Suprapubic skin (tissue), 4 donors: ENCODE data around the gene HAL.

Source experiments
- CTCF ChIP-seq, 2 donors: fragments of 200-600 bp in 1 of 2; fragments of 450-650 bp in 1 of 2; sonication (generic) in 1 of 2; IDR thresholded peaks; one replicate each; pipeline ENCODE4 v1.5.1; 2016 to 2019; ENCODE audit warnings: antibody characterized with exemption in 2 of 2, mild to moderate bottlenecking in 1 of 2, moderate library complexity in 1 of 2
- EP300 ChIP-seq: sonication (generic); formaldehyde crosslinking; IDR thresholded peaks from one replicate; pipeline ENCODE4 v1.6.1; 2017; ENCODE audit warnings: antibody characterized with exemption
- POLR2A ChIP-seq, 2 donors: fragments of 450-650 bp; IDR thresholded peaks; one replicate each; pipeline ENCODE4 v1.6.1; 2017; ENCODE audit warnings: antibody characterized with exemption in 2 of 2, mild to moderate bottlenecking in 2 of 2, moderate library complexity in 2 of 2
- POLR2AphosphoS5 ChIP-seq, 3 donors: sonication (generic); formaldehyde crosslinking; IDR thresholded peaks; one replicate each; pipeline ENCODE4 v1.6.1; 2017; ENCODE audit warnings: antibody characterized with exemption in 3 of 3

- TF ChIP-seq CTCF (IDR thresholded peaks at IDR 0.05) (no peak), POLR2A (IDR thresholded peaks at IDR 0.05) (no peak), EP300 (no peak), POLR2AphosphoS5 (IDR thresholded peaks at IDR 0.05) (no peak)
These were observed 28.8 kb downstream of the HAL start for GRCh38 chr12:95967301-95967700.
